Tracheal epithelial cell (primary cell): ENCODE results near the gene SCNM1. TPM values are rescaled to one million over a fixed set of nuclear protein-coding genes. Genes with fewer than 3 reads are reported as not detected.

Experiments
- total RNA-seq: library from RNA; depleted of rRNA; stranded (reverse); fragments of >200 nt; gene quantifications from 2 replicates; pipeline ENCODE4 v1.2.1, GENCODE V29; 2014

The SCNM1 gene, protein sequence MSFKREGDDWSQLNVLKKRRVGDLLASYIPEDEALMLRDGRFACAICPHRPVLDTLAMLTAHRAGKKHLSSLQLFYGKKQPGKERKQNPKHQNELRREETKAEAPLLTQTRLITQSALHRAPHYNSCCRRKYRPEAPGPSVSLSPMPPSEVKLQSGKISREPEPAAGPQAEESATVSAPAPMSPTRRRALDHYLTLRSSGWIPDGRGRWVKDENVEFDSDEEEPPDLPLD
- total RNA-seq: 20.2 and 26.4 TPM in 2 replicates

DNA sequence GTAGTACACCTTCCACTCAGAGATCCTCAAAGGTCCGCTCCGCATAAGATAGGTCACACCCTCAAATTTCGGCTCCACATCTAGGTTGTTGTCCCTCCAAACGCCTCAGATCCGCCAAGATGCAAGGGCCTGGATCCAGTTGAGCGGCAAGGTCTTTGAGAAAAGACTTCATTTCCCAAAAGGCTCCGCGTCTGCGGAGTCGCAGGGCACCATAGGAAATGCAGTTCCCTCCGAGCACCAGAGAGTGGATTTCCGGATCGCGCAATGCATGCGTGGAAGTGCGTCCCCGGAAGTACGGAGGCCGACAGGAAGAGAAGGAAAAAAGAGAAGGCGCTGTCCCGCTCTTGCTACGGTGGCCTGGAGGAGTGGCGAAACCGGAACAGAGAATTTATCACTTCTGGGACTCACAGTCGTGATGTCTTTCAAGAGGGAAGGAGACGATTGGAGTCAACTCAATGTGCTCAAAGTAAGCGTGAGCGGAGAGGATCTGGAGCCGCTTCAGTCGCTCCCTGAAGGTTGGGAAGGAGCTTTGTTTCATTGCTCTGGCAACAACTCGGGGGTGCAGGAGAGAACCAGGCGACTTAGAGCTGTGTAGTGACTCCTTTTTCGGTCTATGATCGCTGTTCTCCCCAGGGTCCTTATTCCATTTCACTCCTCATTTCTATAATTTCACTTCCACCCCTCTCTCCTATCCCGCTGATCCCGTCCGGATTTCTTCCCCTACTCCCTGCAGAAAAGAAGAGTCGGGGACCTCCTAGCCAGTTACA lies at the start of gene SCNM1, which contains the start of gene LYSMD1:
TSS of gene SCNM1 (plus strand) at position 407 of the 767 bp plus-strand sequence. CDS start at position 416, 9 bp downstream.
TSS of gene LYSMD1 (minus strand) at position 165 of the 767 bp plus-strand sequence. CDS start 644 bp downstream, outside the sequence.

DNA sequence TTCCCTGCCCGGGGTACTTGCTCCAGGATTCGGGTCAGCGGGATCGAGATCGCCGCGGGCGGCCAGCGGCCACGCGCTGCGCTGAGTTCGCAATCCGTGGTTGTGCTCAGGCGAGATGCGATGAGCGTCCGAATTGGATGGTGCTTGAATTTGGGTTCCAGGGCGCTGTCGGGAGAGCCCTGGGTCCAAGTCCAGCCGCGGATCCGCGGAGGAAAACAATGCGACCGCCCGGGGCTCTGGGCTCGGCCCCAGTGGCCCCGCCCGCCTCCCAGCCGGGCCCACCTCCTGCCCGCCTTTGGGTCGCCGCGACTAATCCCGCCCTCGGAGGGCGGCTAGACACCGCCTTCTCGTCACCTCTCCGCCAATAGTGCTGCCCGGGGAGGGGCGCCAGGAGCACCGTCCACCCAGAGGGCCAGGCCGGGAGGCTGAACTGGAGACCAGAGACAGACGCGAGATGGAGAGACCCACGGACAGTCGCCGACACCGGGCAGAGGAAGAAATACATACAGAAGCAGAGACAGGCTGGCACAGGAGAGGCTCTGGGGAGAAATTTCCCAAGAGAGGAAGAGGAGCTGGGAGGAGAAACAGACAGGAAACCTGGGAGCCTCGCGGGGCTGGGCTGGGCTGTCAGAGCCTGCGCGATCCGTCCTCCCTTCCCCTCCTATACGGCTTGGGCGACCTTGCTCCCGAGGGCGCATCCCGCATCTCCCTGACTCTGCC lies 19.4 kb upstream of the SCNM1 start, which contains the start of gene SEMA6C:
TSS of gene SEMA6C (minus strand) at position 220 of the 720 bp plus-strand sequence. CDS start 4,010 bp downstream, outside the sequence.

DNA sequence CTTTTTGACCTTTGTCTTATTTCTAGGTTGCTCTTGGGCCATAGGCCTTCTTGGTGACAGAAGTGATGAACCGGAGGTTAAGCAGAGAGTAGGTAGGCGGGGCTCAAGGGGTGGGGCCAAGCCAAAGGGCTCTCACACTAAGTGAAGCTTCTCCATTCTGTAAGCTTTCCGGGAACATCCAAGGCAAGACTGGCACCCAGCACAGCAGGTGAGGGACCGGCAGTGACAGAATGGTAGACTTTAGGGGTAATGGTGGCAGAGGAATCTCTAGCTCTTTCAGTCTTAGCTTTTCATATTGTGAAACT lies 9.5 kb upstream of the SCNM1 start, which contains the start of gene TNFAIP8L2:
TSS of gene TNFAIP8L2 (plus strand) at position 135 of the 305 bp plus-strand sequence. CDS start 2,049 bp downstream, outside the sequence.

DNA sequence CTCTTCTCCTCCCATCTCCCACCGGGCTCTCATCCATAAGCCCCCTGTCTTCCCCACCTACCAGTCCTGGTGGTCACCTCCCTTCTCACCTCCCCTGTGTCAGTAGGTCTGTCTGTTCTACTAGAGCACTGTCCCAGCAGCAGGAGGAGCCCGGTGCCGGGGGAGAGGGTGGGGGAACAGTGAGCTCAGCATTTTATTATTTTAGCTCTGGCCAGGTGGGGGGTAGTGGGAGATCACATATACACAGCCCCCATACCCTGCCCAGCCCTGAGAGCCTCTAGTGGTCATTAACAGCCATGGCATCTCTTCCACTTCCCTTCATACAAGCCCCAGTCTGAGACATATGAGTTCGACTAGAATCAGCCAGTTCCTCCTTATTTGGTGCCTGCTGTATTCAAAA lies 9.9 kb downstream of the SCNM1 start, which contains the start of gene TMOD4:
TSS of gene TMOD4 (minus strand) at position 119 of the 400 bp plus-strand sequence. CDS start 1,106 bp downstream, outside the sequence.

DNA sequence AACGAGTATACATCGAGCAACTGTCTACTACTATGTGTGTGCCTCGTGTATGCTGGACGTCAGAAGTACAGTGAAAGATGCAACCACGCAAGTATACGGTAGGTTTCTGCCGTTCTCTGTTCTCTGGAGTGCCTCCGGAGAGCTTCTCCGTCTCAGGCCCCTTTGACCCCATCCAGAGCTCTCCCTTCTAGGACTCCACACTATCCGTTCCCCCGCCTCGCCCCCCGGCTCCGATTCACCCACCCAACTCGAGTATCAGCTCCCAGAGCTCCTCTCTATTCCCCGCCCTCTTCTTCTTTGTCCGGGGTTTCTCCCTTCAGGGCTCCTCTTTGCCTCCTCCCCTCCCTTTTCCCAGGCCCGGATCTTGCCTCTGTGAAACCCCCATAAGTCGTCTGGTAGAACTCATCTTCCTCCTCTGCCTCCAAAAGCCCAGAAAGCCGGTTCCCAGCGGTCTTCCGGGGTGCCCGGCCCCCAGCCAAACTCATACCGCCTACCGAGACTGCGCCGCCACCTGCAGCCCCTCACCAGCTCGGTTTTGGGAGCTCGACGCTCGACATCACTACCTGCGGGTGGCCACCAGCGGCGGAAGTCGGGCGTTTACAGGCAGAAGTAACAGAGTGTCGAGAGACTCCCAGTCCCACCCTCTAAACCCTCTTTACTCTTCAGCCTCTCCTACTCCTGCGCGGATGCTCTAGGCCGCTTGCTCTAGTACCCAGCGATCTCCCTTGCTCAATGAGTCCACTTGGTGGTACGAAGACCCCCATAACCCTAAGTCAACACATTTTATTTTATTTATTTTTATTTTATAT lies 23.9 kb downstream of the SCNM1 start, which contains the start of gene VPS72:
TSS of gene VPS72 (minus strand) at position 561 of the 809 bp plus-strand sequence. CDS start at position 485, 76 bp downstream.

DNA sequence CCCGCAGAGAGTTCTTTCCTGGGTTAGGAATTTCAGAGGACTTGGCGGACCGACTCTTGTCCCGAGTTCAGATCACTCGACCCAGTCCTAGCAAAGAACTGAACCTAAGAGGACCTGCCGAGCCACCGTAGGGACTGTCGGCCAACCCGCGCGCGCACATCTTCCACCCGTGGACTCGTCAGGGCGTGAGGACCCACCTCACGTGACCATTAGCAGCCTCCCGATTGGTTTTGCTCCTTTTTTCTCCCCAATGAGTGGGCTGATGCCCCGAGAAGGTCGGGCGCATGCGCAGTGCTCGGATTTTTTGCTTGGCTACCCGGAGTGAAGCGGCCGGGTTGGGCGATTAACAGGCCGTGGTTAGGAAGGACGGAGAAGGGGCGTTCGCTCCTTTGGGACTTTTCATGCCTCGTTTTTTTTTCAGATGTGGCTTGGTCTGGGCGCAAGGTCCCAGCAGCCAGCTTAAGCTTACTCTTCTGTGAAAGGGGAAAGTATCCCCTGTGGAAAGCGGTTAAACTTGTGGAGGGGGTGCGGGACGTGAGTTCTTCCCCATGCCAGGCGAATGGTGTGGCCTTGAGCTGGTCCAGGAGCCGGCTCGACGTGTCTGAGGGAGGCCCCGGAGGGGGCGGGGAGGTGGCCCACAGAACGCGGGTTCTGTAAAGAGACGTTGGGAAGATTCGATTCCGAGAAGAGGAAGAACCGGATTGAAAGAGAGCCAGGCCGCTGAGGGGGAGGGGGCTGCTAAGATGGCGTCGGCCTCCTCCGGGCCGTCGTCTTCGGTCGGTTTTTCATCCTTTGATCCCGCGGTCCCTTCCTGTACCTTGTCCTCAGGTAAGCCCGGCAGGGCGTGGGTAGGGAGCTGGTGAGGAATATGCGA lies 32.5 kb downstream of the SCNM1 start, which contains the start of gene PIP5K1A:
TSS of gene PIP5K1A (plus strand) at position 299 of the 874 bp plus-strand sequence. CDS start at position 744, 445 bp downstream.

Other genes starting within 250 kb of the SCNM1 start
- gene SETDB1, start 239.8 kb upstream of the SCNM1 start, total RNA-seq: 19.8 and 34.5 TPM in 2 replicates
- gene CERS2, start 191.3 kb upstream of the SCNM1 start, total RNA-seq: 91.1 and 114 TPM in 2 replicates
- not detected in 2 replicates for gene ANXA9, start 183.9 kb upstream of the SCNM1 start, total RNA-seq
- gene MINDY1, start 159.2 kb upstream of the SCNM1 start, total RNA-seq: 9.6 and 11.6 TPM in 2 replicates
- 7.5 and 10.4 TPM in 2 replicates for gene PRUNE1, start 157.7 kb upstream of the SCNM1 start, total RNA-seq
- 2.4 and 5.5 TPM in 2 replicates for gene BNIPL, start 129.6 kb upstream of the SCNM1 start, total RNA-seq
- 0.72 and 1.5 TPM in 2 replicates for gene C1orf56, start 118.4 kb upstream of the SCNM1 start, total RNA-seq
- gene CDC42SE1, start 106.5 kb upstream of the SCNM1 start, total RNA-seq: 85.7 and 95.4 TPM in 2 replicates
- 1.9 and 4.6 TPM in 2 replicates for gene MLLT11, start 105.7 kb upstream of the SCNM1 start, total RNA-seq
- gene GABPB2, start 95.4 kb upstream of the SCNM1 start, total RNA-seq: 10.7 and 11.8 TPM in 2 replicates
- gene SEMA6C, start 19.5 kb upstream of the SCNM1 start, total RNA-seq: 0.21 and 0.48 TPM in 2 replicates
- not detected in 2 replicates for gene TNFAIP8L2, start 9.5 kb upstream of the SCNM1 start, total RNA-seq
- gene LYSMD1, start 242 bp upstream of the SCNM1 start, total RNA-seq: 4.8 and 7.9 TPM in 2 replicates
- not detected in 2 replicates for gene TMOD4, start 9.8 kb downstream of the SCNM1 start, total RNA-seq
- gene VPS72, start 24.1 kb downstream of the SCNM1 start, total RNA-seq: 58.2 and 79.0 TPM in 2 replicates
- gene PIP5K1A, start 32.4 kb downstream of the SCNM1 start, total RNA-seq: 48.0 and 60.2 TPM in 2 replicates
- gene PSMD4, start 88.6 kb downstream of the SCNM1 start, total RNA-seq: 171 and 208 TPM in 2 replicates
- 10.9 and 11.3 TPM in 2 replicates for gene ZNF687, start 116.2 kb downstream of the SCNM1 start, total RNA-seq
- 22.0 and 28.0 TPM in 2 replicates for gene PI4KB, start 161.3 kb downstream of the SCNM1 start, total RNA-seq
- gene RFX5, start 181.1 kb downstream of the SCNM1 start, total RNA-seq: 19.0 and 68.0 TPM in 2 replicates
- 3.6 and 8.5 TPM in 2 replicates for gene SELENBP1, start 206.6 kb downstream of the SCNM1 start, total RNA-seq
- 319 and 373 TPM in 2 replicates for gene PSMB4, start 233.4 kb downstream of the SCNM1 start, total RNA-seq